Measurements from ENCODE around the gene MYH1.
"Not testable (repeated sequence)": the region's sequence is repeated elsewhere in the genome, so short reads cannot be mapped to it uniquely, and the experiment has no call there.

The MYH1 gene

DNA sequence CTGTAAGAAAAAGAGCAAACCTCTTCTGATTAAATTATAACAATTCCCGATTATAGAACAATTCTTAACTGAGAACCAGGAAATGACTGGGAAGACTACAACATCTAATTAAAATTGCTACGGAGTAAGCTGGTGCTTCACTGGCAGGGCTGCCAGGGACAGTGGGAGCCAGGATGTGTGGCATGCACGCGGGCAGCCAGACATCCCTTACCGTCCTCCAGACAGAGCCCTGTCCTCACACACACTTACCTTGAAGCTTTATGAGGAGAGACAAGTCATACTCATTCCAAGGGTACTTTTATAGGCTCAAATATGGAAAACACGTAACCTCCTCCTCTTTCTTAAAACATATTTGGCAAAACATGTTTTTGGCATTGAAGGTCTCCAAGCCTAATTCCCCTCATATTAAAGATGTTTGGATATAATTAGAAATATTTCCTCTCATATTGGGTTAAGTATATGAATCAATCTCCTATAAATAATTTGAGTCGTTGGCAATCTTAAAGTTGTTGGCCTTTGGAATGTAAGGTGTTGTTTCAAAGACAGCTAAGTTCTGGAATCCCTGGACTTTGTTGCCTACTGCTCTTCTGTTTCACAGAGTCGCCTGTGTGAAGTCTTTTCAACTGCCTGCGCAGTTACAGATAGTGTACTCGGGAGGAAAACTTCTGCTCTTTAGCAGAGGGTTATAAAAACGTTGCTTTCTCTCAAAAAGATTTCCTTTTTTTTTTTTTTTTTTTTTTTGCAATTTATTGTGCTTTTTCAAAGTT lies at the start of gene MYH1:
Gene MYH1 (minus strand): TSS at position 272 of the 767 bp plus-strand sequence. CDS start 1,900 bp downstream, outside the sequence.
- DNase-seq, result no peak

DNA sequence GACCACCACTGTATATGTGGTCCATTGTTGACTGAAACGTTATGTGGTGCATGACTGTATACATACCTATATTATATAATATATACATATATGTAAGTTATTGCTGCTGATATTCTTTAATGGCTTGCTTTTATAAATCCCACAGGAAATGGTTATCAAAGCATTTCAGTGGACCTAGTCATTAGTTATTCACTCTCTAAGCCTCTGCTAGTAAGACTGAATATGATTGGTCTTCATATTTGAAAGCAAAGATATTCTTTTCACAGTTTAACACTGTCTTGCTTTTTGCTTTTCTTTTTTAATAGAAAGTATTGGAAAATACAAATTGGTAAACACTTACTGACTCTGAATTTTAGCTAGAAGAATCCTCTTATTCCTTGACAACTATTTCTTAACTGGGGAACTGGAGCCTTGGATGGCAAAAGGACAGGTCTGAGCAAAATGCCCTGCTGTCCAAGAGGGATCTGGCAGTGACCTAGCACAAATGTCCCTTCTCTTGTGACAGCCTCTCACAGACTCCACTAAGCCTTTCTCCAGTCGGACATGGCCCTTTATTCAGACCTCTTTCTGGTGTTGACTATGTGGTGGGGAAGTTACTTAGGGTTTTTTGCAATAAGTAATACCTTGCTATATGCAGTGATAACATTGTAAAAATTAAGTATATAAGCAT lies 45.8 kb upstream of the MYH1 start:
- no peak for DNase-seq

DNA sequence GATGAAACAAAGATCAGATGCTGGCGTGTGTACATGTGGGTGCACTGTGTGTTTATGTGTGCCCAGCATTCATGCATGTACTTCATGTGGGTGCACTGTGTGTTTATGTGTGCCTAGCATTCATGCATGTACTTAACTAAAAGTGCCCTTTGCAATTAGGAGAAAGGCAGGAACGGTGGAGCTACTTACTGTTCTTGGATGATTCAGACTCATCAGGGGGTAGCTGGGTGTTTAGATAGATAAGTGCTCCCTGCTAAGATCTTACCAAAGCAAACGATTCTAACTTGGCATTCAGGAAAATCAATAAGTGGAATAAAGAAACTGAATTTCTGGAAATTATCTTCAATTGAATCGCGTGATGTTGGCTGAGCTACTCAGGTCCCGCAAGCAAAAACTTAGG lies 39.7 kb upstream of the MYH1 start:
- no peak for DNase-seq

GRCh38 chr17:10557422-10557821 lies 39.1 kb upstream of the MYH1 start:
- no peak for DNase-seq

DNA sequence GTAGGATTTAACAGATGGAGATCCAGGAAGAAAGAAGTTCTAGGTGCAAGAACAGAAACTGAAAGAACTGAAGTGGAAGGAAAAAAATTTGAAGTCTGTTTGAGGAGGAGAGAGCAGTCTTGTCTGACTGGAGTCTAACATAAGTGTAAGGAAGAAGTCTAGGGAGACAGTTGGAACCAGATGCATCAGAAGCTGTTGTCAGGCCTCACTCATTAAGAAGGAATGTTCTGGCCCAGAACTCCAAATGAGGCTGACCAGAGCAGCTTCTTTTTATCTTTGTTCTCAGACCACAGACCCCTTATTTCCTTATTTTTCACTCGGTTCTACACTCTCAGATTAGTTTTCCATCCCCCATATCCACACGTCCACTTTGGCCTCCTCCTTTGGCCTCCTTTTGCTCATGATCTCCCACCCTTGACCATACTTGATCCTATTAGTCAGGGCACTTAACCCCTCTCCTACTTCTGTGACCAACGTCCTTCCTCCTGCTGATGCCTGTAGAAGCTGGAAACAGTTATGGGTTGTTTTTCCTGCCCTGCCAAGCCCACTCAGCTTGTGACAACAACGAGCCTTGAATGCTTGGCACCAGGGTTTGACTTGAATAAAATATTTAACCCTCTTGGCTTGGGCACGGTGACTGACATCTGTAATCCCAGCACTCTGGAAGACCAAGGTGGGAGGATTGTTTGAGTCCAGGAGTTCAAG lies 38.1 kb upstream of the MYH1 start:
- no peak for DNase-seq

GRCh38 chr17:10550014-10550413 lies 31.7 kb upstream of the MYH1 start:
- DNase-seq, result no peak

DNA sequence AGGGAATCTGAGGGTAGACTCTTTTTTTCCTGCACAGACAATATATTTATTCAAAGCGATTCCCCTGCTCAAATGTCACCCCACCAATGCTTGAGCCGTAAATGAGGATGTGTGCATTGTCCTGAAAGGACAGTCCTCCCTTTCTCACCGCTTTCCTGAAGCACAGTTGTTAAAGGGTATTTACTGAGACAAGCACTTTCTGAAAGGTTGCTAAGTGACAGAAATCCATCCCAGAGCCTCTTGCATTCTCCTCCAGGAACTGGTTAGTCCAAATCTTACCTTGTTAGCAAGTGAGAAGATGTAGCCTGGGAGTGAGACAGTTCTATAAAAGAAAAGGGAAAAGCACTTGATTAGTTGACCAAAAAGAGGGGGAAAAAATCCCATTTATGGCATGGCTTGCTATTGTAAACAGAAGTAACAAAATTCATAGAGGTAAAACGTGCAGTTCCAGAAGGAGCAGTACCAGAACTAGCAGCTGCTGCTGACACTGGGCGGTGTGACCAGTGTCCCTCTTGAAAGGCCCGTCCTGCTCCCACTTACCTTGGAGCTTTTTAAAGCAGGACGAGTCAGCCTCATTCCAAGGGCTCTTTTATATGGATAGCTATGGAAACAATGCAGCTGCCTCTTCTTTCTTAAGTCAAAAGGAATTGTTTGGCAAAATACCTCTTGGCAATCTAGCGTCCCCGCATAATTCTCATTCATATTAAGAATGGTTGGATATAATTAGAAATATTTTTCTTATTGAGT lies 30.9 kb upstream of the MYH1 start, which contains the start of gene MYH2:
Gene MYH2 (minus strand): TSS at position 563 of the 747 bp plus-strand sequence. CDS start 1,738 bp downstream, outside the sequence.
- DNase-seq, result no peak

DNA sequence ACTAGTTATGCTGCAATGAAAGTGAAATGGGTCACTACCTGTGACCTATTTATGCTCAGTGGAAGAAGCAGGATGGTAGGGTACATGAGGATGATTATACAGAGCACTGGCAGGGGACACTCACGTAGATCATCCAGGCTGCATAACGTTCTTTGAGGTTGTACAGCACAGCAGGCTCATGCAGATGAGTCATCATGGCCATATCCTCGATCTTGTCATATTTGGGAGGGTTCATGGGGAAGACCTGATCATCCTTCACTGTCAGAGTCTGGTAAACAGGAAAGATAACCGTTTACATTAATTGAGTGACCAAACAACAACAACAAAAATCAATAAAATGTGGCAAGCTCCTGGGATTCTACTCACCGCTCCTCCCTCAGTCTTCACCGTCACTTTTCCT lies 29.0 kb upstream of the MYH1 start:
- no peak for DNase-seq

DNA sequence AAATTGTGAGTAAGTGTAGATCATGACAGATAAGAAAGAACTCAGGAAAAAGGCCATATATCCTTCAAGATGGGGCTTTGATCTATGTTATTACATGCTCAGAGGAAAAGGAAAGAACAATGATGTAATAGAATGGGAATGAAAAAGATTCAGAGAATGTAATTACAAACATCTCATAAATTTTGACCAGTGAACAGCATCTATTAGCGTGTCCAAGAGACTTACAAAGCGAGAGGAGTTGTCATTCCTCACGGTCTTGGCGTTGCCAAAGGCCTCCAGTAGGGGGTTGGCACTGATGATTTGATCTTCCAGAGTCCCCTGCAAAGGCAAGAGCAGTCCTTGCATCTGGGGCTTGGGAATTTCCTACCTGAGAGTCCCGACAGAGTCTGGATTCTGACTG lies 25.1 kb upstream of the MYH1 start:
- DNase-seq, result not testable (repeated sequence)

GRCh38 chr17:10541179-10541578 lies 22.8 kb upstream of the MYH1 start:
- DNase-seq, result not testable (repeated sequence)

GRCh38 chr17:10532026-10532425 lies 13.7 kb upstream of the MYH1 start:
- no peak for DNase-seq

- no peak for DNase-seq
Measured at GRCh38 chr17:10527419-10527818, 9.1 kb upstream of the MYH1 start.

GRCh38 chr17:10526517-10526916 lies 8.2 kb upstream of the MYH1 start:
- no peak for DNase-seq

DNA sequence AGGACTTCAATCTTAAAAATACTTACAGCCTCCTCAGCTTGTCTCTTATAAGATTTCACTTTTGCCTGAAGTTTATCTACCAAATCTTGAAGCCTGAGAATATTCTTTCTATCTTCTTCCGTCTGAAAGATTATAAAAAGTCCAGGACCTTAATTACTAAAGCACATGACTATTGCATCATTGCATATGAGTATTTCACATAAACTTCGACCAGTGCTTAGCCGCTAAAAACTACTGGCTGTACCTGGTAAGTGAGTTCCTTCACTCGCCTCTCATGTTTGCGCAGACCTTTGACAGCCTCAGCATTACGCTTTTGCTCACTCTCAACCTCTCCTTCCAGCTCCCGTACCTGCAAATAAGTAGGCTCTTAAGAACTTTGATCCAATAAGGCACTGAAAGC lies 4.7 kb upstream of the MYH1 start:
- no peak for DNase-seq

DNA sequence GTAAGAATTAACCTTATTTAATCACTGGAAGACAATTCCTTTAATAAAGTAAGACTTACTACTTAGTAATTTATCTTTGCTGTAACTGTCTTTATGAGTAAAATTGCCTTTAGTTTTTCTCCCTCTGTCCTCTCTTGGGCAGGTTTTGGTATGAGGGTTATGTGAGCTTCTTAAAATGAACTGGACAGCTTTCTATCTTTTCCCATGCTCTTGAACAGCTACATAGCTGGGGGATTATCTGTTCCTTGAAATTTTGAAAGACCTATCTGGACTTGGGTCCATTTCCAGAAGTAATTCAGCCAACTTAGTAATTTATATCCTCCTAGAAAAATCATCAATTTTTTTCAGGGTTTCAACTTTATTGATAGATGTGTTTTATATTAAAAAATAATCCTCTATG lies 3.6 kb upstream of the MYH1 start:
- DNase-seq, result no peak

DNA sequence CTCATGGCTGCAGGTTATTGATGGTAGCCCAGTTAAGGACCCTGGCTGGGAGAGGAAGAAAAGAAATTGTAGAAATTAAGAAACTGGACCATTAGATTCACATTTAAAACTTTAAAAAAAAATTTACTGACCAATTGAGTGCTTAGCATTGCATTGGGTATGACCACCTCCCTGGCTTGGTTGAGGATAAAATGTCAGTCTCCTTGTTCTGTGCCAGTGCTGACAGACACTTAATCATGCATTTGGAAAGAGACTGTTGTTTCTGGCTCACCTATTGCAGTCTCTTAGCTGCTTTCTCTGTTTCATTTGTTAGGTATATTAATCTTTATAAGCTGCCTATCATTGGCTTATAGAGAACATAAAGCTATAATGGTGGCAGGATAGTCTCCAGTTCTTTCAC lies 1.7 kb downstream of the MYH1 start:
- DNase-seq, result no peak

GRCh38 chr17:10516065-10516464 lies 2.3 kb downstream of the MYH1 start:
- DNase-seq, result no peak

- DNase-seq, result no peak
Measured at GRCh38 chr17:10513299-10514067, 4.9 kb downstream of the MYH1 start.

- DNase-seq, result no peak
Measured at GRCh38 chr17:10512856-10513255, 5.5 kb downstream of the MYH1 start.

GRCh38 chr17:10499950-10500349 lies 18.4 kb downstream of the MYH1 start:
- no peak for DNase-seq

- no peak for DNase-seq
Measured at GRCh38 chr17:10492004-10492403, 26.3 kb downstream of the MYH1 start.

- DNase-seq, result no peak
Measured at GRCh38 chr17:10482252-10482651, 36.1 kb downstream of the MYH1 start.

Measured in NCI-H2081 treated with DMSO at 0.1 percent for 48 hours (cell line).